Activated CD4-positive, alpha-beta T cell treated with anti-CD3 and anti-CD28 coated beads for 48 hours (primary cell): ENCODE results near the gene DNAH1.
A peak's percentile ranks its signal among the peaks of the same experiment; 100 is the strongest.

Experiments used
- DNase-seq: peaks from one replicate; pipeline ENCODE4 v3.0.0-alpha.2; 2020

DNAH1 gene

GRCh38 chr3:52291508-52292181 is 24.5 kb upstream of the DNAH1 start:
- peak; percentile 51 for DNase-seq

- no peak for DNase-seq
Observed at GRCh38 chr3:52292247-52293065, 23.7 kb upstream of the DNAH1 start.

GRCh38 chr3:52293491-52294319 is 22.4 kb upstream of the DNAH1 start:
- DNase-seq, result no peak

- no peak for DNase-seq
Observed at GRCh38 chr3:52294320-52295150, 21.6 kb upstream of the DNAH1 start.

GRCh38 chr3:52295671-52296208 is 20.4 kb upstream of the DNAH1 start:
- DNase-seq, result no peak

- no peak for DNase-seq
Observed at GRCh38 chr3:52297242-52298148, 18.6 kb upstream of the DNAH1 start.

GRCh38 chr3:52298149-52299098 is 17.7 kb upstream of the DNAH1 start:
- no peak for DNase-seq

GRCh38 chr3:52299247-52299878 is 16.8 kb upstream of the DNAH1 start:
- no peak for DNase-seq

- no peak for DNase-seq
Observed at GRCh38 chr3:52299879-52300611, 16.1 kb upstream of the DNAH1 start.

GRCh38 chr3:52302426-52303145 is 13.5 kb upstream of the DNAH1 start:
- DNase-seq, result no peak

- no peak for DNase-seq
Observed at GRCh38 chr3:52303811-52304210, 12.3 kb upstream of the DNAH1 start.

- no peak for DNase-seq
Observed at GRCh38 chr3:52305926-52306325, 10.2 kb upstream of the DNAH1 start.

GRCh38 chr3:52306978-52307377 is 9.1 kb upstream of the DNAH1 start:
- no peak for DNase-seq

GRCh38 chr3:52308308-52308707 is 7.8 kb upstream of the DNAH1 start:
- no peak for DNase-seq

GRCh38 chr3:52310861-52311575 is 5.1 kb upstream of the DNAH1 start:
- peak; percentile 37 for DNase-seq

GRCh38 chr3:52311576-52312119 is 4.5 kb upstream of the DNAH1 start:
- DNase-seq, result no peak

- DNase-seq, result no peak
Observed at GRCh38 chr3:52313188-52313773, 2.8 kb upstream of the DNAH1 start.
